Activated CD8-positive, alpha-beta memory T cell treated with anti-CD3 and anti-CD28 coated beads, Interleukin-2, amount 50 U/mL, for 24 hours (primary cell): ENCODE results near the gene TENM3.

Experiments
- DNase-seq: peaks from one replicate; pipeline ENCODE4 v3.0.0-alpha.2; 2020; ENCODE audit errors: extremely low read depth

TENM3 gene

GRCh38 chr4:182288534-182288933 lies 45.3 kb downstream of the TENM3 start:
- no peak for DNase-seq

DNA sequence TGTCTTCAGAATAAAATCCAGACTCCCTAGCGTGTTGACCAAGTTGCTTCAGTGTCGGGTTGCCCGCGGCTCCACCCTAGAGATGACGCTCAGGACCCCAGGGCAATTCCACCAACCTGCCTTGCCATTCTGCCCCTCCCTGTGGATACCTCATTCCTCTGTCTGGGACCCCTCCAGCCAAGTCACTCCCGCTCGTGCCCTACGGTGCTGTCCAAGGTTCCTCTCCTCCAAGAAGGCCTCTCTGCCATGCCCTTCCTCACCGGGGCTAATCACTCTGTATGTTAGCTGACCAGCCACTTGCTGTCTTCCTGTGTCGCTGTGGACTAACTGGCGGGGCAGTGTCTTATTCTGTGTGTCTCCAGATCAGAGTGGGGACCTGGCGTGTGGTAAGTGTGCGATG lies 46.6 kb downstream of the TENM3 start:
- no peak for DNase-seq

DNA sequence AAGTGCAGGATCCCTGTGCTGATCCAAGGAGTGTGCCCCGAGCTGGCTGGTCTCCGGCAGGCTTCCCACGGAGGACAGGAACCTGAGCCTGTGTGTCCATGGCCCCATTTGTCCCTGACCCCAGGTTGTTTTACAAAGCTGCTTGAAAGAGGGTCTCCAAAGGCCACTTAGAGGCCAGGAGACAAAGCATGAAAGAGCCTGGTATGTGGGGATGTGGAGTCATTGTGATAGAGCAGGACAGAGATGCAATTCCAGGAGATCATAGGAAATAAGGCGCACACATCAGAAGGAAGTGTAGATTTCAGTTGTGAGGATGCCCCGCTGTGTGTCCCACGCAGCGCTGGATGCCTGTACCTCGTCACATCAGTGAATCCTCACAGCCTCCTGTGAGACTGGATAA lies 48.0 kb downstream of the TENM3 start:
- no peak for DNase-seq

- no peak for DNase-seq
Observed at GRCh38 chr4:182291597-182292270, 48.5 kb downstream of the TENM3 start.

GRCh38 chr4:182292612-182293011 lies 49.4 kb downstream of the TENM3 start:
- DNase-seq: no peak

GRCh38 chr4:182293691-182294255 lies 50.6 kb downstream of the TENM3 start:
- no peak for DNase-seq

- DNase-seq: no peak
Observed at GRCh38 chr4:182294451-182294850, 51.2 kb downstream of the TENM3 start.

GRCh38 chr4:182297659-182298058 lies 54.5 kb downstream of the TENM3 start:
- DNase-seq: no peak

- DNase-seq: no peak
Observed at GRCh38 chr4:182301736-182302135, 58.5 kb downstream of the TENM3 start.

DNA sequence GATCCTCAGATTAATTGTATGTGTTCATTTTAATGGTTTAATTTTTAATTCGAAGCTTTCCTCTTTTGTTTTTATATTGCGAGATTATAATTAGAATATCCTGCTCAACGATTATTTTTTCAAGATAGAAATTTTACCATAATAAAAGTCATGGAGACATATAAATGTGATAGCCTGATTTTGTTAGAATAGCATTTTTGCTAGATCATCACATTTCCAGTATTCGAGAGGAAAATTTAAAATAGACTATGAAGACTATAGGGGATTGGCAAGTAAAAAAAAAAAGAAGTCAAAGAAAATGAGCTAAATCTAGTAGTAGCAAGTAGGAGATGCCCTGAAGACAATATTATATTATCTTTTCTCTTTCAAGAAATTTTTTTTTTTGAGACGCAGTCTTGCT lies 60.6 kb downstream of the TENM3 start:
- no peak for DNase-seq

DNA sequence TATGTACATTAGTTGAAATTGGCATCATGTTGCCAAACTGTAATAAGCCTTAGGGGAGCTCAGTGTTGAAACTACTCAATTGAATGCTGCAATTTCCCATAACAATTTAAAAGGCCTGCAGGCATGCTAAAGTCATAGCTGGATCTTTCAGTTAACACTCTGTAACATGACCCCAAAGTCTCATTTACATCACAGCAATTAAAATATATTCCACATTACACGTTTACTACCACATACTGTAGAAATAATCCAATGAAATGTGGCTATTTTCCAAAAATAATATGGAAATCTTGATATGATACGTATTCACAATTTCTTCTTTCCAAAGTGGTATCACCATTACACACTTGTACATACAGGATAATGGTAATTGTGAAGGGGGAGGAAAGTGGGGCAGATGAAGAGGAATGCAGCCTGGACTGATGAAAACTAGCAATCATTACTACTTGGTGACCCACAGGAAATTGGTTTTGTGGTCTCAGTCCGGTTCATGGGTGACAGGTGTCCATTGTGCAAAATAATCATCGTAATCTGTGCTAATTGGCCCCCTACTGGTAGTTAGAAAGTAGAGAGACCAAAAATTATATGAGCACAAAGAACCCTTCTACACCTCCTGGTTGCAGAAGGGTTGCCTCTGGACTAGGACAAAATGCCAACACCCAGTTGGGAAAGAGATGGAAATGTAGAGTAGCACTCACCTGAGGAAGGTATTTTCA lies 63.7 kb downstream of the TENM3 start:
- DNase-seq: no peak

DNA sequence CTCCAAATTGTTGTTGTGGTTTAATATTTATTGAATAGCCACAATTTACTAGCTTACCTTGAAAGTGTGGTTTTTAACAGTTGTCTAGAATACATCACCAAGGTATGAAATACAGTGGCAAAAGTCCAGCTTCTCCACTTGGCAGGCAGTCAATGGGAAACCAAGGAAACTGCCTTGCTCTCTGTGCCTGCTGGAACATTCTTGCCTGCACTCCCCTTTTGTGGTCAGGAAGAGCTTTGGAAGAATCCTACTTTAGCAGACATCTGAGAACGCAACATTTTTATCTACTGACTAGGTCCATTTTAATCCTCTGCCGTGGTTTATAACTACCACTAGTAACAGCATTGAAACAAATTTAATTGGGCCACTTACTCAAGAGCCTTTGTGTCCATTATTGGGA lies 64.5 kb downstream of the TENM3 start:
- no peak for DNase-seq

DNA sequence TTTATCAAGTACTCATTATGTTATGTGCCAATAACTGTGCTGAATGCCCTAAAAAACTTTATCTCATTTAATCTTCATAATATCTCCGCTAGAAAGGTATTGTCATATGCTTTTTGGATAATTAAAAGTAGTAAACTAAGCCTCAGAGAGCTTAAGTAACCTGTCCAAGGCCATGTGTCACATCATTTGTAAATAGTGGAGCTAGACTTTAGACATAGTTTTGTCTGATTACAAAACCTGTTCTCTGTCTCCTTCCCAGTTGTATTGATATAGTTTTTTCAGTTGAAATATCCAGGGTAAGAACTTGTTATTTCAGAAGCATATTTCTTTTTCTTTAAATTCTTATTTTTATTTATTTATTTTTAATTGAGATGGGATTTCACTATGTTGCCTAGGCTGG lies 66.7 kb downstream of the TENM3 start:
- DNase-seq: no peak

GRCh38 chr4:182310316-182310715 lies 67.1 kb downstream of the TENM3 start:
- no peak for DNase-seq

DNA sequence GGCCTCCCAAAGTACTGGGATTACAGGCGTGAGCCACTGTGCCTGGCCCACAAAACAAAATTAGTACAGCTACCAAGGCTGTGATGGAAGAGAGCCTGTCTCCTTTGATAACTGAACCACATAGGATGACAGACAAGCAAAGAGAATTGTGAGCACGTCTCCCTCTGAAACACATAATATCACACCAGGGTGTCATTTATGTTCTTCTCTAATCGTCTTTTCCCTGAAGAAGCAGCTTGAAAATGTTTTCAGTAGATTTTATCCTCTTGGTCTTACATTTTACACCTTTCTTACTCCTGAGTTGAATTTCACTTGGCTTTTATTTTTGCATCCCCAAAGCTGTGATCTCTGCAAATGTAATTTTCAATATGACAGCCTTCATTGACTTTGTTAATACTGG lies 67.8 kb downstream of the TENM3 start:
- DNase-seq: no peak

- DNase-seq: no peak
Observed at GRCh38 chr4:182314537-182314936, 71.3 kb downstream of the TENM3 start.

DNA sequence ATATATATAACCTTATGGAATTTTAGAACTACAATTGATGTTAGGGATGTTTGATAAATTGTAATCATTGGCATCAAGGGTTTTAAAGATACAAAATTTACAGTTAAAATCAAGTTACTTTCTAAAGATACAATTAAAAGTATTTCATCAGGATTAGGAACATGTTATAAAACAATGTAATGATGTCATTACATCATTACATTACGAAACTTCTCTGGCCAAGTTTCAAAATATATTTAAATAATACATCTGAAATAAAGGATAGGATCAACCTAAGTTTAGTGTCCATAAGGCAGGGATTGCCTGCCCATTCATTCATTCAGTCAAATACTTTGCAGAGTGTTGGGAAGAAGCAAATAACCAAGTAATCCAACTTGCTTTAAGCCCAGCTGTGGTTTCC lies 75.1 kb downstream of the TENM3 start:
- no peak for DNase-seq

GRCh38 chr4:182320092-182320491 lies 76.9 kb downstream of the TENM3 start:
- DNase-seq: no peak

DNA sequence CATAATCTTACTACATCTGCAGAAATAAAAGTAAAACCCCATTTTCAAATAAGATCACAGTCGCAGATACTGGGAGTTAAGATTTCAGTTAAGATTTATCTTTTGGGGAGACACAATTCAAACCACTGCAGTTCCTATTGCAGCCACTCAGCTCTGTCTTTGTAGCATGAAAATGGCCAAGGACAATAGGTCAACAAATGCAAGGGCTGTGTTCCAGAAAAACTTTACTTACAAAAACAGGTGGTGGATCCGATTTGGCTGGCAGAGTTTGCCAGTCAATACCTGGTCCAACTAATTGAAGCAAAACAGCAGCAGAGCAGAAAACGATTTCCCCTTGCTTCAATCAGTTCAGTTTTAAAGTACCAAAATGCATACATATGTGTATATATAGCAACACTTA lies 77.4 kb downstream of the TENM3 start:
- DNase-seq: no peak

- DNase-seq: no peak
Observed at GRCh38 chr4:182324282-182324681, 81.1 kb downstream of the TENM3 start.

DNA sequence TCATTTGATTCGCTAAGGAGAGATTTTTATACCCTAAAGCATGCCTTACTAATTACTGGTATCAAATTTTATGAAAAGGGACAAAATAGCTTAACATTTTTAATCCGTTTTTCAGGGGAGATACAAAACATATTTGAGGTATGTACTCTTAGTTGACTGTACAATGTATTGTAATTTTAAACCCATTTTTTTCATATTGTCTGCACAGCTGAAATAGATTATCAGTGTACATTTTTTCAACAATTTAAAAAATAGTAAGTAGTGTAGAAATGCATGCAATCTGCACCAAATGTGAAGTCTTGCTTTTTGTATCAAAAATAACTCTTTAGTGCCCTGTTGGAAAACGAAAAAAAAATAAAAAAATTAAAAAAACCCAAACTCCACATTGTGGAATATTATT lies 82.2 kb downstream of the TENM3 start:
- DNase-seq: no peak

DNA sequence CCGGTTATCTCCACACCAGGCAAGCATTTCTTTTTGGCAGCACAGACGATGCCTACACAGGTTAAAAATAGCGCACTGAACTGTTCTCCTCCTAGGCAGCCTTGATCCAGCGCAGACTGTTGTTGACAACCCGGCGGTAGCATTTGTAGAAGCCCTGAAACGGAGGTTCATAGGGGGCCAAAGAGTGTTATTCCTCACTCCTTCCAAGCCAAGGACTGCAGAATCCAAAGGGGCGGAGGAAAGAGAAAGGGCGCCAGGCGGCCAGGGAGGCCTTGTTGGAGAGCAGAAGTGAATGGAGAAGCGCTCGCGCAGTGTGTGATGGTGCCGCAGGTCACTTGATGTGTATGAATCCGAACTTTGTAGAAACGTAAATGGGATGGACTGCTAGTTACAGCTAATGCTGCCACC lies 82.7 kb downstream of the TENM3 start:
- no peak for DNase-seq

DNA sequence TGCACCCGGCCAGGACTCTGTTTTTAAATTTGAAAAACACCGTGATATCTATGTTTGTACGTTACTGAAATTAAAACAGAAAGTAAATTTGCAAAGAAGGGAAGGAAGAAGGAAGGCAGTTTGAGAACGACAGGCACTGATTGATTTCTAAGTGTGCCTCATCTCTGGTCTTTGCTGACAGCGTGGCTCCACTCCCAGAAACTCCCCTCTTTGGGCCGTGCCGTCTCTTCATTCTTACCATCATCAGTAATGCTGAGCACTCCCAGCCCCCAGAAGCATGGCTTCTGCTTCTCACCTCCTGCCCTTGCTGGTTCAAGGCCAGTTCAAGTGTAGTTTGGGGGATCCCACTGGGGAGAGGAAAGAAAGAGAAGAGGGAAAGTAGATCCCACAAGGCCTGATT lies 85.3 kb downstream of the TENM3 start:
- no peak for DNase-seq
